A673 (cell line): ENCODE measurements around the gene BICC1.

Source experiments
- CTCF ChIP-seq: fragments of 300-800, 200-600 bp; sonication (generic); conservative IDR thresholded peaks from 2 replicates; pipeline ENCODE4 v1.5.1; 2017; ENCODE audit warnings: low read depth, mild to moderate bottlenecking, antibody characterized with exemption, low read length, moderate library complexity, mixed read lengths
- EZH2 ChIP-seq: fragments of 200-600 bp; sonication (generic); IDR thresholded peaks from 2 replicates; pipeline ENCODE4 v1.6.1; 2017; ENCODE audit warnings: borderline replicate concordance, low read depth, mild to moderate bottlenecking, mixed read lengths, antibody characterized with exemption, low read length; ENCODE audit not compliant: poor library complexity, severe bottlenecking

- TF ChIP-seq CTCF, result no peak
- TF ChIP-seq EZH2, result no peak
Observed at GRCh38 chr10:58586282-58587245, 73.9 kb downstream of the BICC1 start.
